Measurements from ENCODE around the gene WSCD2.

WSCD2 gene

DNA sequence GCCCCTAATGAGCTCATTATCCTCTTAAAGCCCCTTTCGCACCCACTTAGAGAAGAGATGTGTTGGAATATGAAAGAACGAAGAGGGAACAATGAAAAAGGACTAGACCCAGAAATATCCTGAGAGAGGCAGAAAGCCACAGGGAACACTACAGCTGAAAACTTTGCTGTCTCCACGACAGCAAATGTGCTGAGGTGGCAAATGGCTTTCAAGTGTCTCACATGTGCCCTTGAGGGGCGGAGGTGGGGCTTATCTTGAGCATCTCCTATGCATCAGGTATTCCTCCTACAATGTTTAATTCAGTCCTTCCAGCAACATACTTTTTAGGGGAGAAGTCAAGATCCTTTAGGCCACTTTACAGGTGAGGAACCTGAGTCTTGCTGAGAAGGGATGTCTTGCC is 62.9 kb downstream of the WSCD2 start:
- ChIA-PET CTCF (no interaction called here), POLR2A (no interaction called here)
- TF ChIP-seq, protein P1, sequence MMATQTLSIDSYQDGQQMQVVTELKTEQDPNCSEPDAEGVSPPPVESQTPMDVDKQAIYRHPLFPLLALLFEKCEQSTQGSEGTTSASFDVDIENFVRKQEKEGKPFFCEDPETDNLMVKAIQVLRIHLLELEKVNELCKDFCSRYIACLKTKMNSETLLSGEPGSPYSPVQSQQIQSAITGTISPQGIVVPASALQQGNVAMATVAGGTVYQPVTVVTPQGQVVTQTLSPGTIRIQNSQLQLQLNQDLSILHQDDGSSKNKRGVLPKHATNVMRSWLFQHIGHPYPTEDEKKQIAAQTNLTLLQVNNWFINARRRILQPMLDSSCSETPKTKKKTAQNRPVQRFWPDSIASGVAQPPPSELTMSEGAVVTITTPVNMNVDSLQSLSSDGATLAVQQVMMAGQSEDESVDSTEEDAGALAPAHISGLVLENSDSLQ (IDR thresholded peaks at IDR 0.05), result no peak
- TF ChIP-seq FOXK2 (IDR thresholded peaks at IDR 0.05) (no peak), SUZ12 (IDR thresholded peaks at IDR 0.05) (no peak), CTBP1 (IDR thresholded peaks at IDR 0.05; ENCODE audit: borderline replicate concordance) (no peak), BHLHE40 (IDR thresholded peaks at IDR 0.05; ENCODE audit: borderline replicate concordance) (no peak), TARDBP (IDR thresholded peaks at IDR 0.05) (no peak), HDGF (IDR thresholded peaks at IDR 0.05; ENCODE audit: borderline replicate concordance) (no peak), LEF1 (IDR thresholded peaks at IDR 0.05; ENCODE audit: borderline replicate concordance) (no peak), ELF4 (IDR thresholded peaks at IDR 0.05) (no peak), L3MBTL2 (conservative IDR thresholded peaks at IDR 0.05) (no peak), NFRKB (IDR thresholded peaks at IDR 0.05) (no peak), SP1 (IDR thresholded peaks at IDR 0.05) (no peak), FOXM1 (IDR thresholded peaks at IDR 0.05; ENCODE audit: borderline replicate concordance) (no peak), ZNF384 (IDR thresholded peaks at IDR 0.05) (no peak), FOXA1 (IDR thresholded peaks at IDR 0.05) (no peak)
- no peak for DNase-seq (ENCODE audit: extremely low spot score)

DNA sequence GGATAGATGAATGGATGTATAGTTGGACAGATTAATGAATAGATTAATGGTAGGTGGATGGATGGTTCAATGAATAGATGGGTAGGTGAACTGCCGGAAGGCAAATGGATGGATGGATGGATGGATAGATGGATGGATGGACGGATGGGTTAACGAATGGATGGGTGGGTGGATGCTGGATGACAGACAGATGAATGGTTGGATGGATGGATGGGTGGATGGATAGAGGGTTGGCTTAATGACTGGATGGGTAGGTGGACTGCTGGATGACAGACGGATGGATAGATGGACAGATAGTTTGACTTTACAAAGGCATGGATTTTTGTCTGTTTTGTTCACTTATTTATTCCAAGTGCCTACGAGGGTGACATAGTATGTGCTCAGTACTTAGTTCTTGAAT is 64.4 kb downstream of the WSCD2 start:
- no peak for DNase-seq (ENCODE audit: extremely low spot score)
- POLR2A ChIA-PET, result no interaction called here
- no peak for TF ChIP-seq SP1 (IDR thresholded peaks at IDR 0.05)
- TF ChIP-seq ARNT (IDR thresholded peaks at IDR 0.05), result no peak
- no peak for TF ChIP-seq NFRKB (IDR thresholded peaks at IDR 0.05)
- CTCF ChIA-PET, result no interaction called here

DNA sequence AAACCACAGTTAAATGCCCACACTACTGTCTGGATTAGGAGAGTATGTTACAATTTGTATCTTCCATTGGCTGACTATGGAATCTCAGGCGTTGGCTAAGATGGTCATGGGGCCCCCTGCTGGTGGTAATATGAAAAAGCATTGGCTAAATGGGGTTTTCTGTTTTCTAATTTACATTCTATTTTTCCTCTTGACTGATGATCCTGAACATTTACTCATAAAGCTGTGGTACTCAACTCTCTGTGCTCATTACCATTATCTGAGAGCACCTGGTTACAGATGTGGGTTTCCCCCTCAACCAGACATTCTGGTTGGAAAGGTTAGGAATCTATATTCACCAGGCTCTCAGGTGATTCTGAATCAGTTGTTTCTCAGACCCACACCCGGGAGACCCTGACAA is 64.8 kb downstream of the WSCD2 start:
- ChIA-PET POLR2A (no interaction called here), CTCF (interaction anchor here (1.0 kb wide), 1 partner anchor 130 kb away, joined by 4 read pairs; no protein-coding TSS in a partner anchor)
- TF ChIP-seq ARNT (IDR thresholded peaks at IDR 0.05) (no peak), CTBP1 (IDR thresholded peaks at IDR 0.05; ENCODE audit: borderline replicate concordance) (no peak), NFRKB (IDR thresholded peaks at IDR 0.05) (no peak), HDGF (IDR thresholded peaks at IDR 0.05; ENCODE audit: borderline replicate concordance) (no peak), FOXM1 (IDR thresholded peaks at IDR 0.05; ENCODE audit: borderline replicate concordance) (no peak), SUZ12 (IDR thresholded peaks at IDR 0.05) (no peak), TARDBP (IDR thresholded peaks at IDR 0.05) (no peak), FOXA1 (IDR thresholded peaks at IDR 0.05) (no peak), FOXK2 (IDR thresholded peaks at IDR 0.05) (no peak), ZNF384 (IDR thresholded peaks at IDR 0.05) (no peak), ELF4 (IDR thresholded peaks at IDR 0.05) (no peak), SP1 (IDR thresholded peaks at IDR 0.05) (no peak), BHLHE40 (IDR thresholded peaks at IDR 0.05; ENCODE audit: borderline replicate concordance) (no peak), L3MBTL2 (conservative IDR thresholded peaks at IDR 0.05) (no peak), LEF1 (IDR thresholded peaks at IDR 0.05; ENCODE audit: borderline replicate concordance) (no peak)
- TF ChIP-seq, protein P1 (IDR thresholded peaks at IDR 0.05), result no peak
- DNase-seq (ENCODE audit: extremely low spot score), result peak; percentile 56

DNA sequence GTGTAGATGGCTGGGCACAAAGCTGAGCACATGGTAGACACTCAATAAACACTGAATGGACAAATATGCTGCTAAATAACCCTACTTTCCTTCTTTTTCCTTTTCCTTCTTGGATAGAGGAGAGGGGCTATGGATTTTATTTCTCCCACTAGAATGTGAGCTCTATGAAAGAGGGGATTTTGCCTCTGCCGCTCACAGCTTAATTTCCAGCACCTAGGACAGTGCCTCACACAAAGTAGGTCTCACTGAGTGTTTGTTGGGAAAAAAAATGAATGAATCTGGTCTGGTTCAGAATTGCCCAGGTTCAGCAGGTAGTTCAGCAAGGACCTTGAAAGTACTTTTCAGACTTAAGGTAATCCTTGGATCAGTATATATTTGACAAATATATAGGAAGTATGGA is 65.5 kb downstream of the WSCD2 start:
- TF ChIP-seq CTBP1 (IDR thresholded peaks at IDR 0.05; ENCODE audit: borderline replicate concordance), result no peak
- no peak for TF ChIP-seq TARDBP (IDR thresholded peaks at IDR 0.05)
- no peak for TF ChIP-seq HDGF (IDR thresholded peaks at IDR 0.05; ENCODE audit: borderline replicate concordance)
- no peak for TF ChIP-seq ZNF384 (IDR thresholded peaks at IDR 0.05)
- no peak for TF ChIP-seq SP1 (IDR thresholded peaks at IDR 0.05)
- TF ChIP-seq, protein P1 (IDR thresholded peaks at IDR 0.05), result no peak
- no peak for TF ChIP-seq SUZ12 (IDR thresholded peaks at IDR 0.05)
- no peak for TF ChIP-seq FOXA1 (IDR thresholded peaks at IDR 0.05)
- no peak for TF ChIP-seq BHLHE40 (IDR thresholded peaks at IDR 0.05; ENCODE audit: borderline replicate concordance)
- TF ChIP-seq ELF4 (IDR thresholded peaks at IDR 0.05), result no peak
- DNase-seq (ENCODE audit: extremely low spot score), result no peak
- CTCF ChIA-PET, result interaction anchor here (0.6 to 1.0 kb wide), 2 partner anchors 131 to 276 kb away, joined by 3 to 4 read pairs; no protein-coding TSS in a partner anchor
- POLR2A ChIA-PET, result no interaction called here

DNA sequence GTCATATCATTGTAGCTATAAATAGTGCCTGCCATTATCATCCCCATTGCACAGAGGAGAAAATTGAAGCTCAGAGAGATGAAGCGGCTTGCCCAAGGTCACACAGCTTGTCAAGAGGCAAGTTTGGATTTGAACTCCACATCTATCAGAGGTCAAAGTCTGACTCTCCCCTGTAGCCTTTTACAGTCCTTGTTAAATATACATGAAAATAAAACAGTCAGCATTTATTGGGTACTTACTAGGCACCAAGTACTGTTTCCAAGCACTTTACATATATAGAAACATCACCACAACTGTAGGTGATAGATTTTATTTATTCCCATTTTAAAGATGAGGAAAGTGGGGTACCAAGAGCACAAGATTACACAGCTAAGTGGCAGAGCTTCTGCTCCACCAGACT is 67.2 kb downstream of the WSCD2 start:
- POLR2A ChIA-PET, result no interaction called here
- no peak for TF ChIP-seq L3MBTL2 (conservative IDR thresholded peaks at IDR 0.05)
- TF ChIP-seq CTBP1 (IDR thresholded peaks at IDR 0.05; ENCODE audit: borderline replicate concordance), result no peak
- no peak for TF ChIP-seq ARNT (IDR thresholded peaks at IDR 0.05)
- TF ChIP-seq HDGF (IDR thresholded peaks at IDR 0.05; ENCODE audit: borderline replicate concordance), result no peak
- no peak for TF ChIP-seq SP1 (IDR thresholded peaks at IDR 0.05)
- TF ChIP-seq ZNF384 (IDR thresholded peaks at IDR 0.05), result no peak
- no peak for TF ChIP-seq SUZ12 (IDR thresholded peaks at IDR 0.05)
- TF ChIP-seq TARDBP (IDR thresholded peaks at IDR 0.05), result no peak
- TF ChIP-seq BHLHE40 (IDR thresholded peaks at IDR 0.05; ENCODE audit: borderline replicate concordance), result no peak
- no peak for TF ChIP-seq FOXA1 (IDR thresholded peaks at IDR 0.05)
- no peak for TF ChIP-seq ELF4 (IDR thresholded peaks at IDR 0.05)
- TF ChIP-seq NFRKB (IDR thresholded peaks at IDR 0.05), result no peak
- no peak for TF ChIP-seq FOXM1 (IDR thresholded peaks at IDR 0.05; ENCODE audit: borderline replicate concordance)
- TF ChIP-seq FOXK2 (IDR thresholded peaks at IDR 0.05), result no peak
- DNase-seq (ENCODE audit: extremely low spot score), result no peak
- CTCF ChIA-PET, result interaction anchor here (1.4 kb wide), 1 partner anchor 133 kb away, joined by 4 read pairs; no protein-coding TSS in a partner anchor

DNA sequence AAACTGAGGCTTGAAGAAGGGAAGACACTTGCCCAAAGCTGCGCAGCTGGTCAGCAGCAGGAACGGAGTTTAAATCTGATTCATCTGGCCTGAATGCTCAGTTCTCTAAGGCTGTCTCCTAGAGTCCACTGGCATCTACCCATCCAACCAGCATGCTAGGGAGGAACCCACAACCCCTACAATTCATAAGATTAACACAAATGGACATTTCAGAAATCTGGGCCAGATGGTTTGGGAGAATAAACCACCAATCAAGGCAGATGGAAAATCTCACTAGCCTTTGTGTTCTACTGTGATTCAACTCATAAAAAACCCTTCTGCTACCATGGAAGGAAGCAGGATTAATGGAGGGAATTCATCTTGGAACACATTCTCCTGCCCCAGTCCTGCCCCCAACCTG is 67.8 kb downstream of the WSCD2 start:
- TF ChIP-seq FOXM1 (IDR thresholded peaks at IDR 0.05; ENCODE audit: borderline replicate concordance), result no peak
- TF ChIP-seq ELF4 (IDR thresholded peaks at IDR 0.05), result no peak
- no peak for TF ChIP-seq FOXK2 (IDR thresholded peaks at IDR 0.05)
- no peak for TF ChIP-seq CTBP1 (IDR thresholded peaks at IDR 0.05; ENCODE audit: borderline replicate concordance)
- no peak for TF ChIP-seq TARDBP (IDR thresholded peaks at IDR 0.05)
- no peak for TF ChIP-seq L3MBTL2 (conservative IDR thresholded peaks at IDR 0.05)
- ChIA-PET POLR2A (no interaction called here), CTCF (no interaction called here)
- no peak for DNase-seq (ENCODE audit: extremely low spot score)

Data from HEK293T (cell line).